Neural progenitor cell (in vitro differentiated cells): ENCODE measurements around the gene VPS37B.

Experiments
- CTCF ChIP-seq: fragments of 200-600 bp; sonication (generic); IDR thresholded peaks from 2 replicates; pipeline ENCODE4 v1.5.1; 2017; ENCODE audit warnings: antibody characterized with exemption, mild to moderate bottlenecking
- EZH2 ChIP-seq: fragments of 200-600 bp; sonication (generic); IDR thresholded peaks from 2 replicates; pipeline ENCODE4 v1.6.1; 2017; ENCODE audit warnings: antibody characterized with exemption, mild to moderate bottlenecking, moderate library complexity
- EZH2phosphoT487 ChIP-seq: fragments of 200-600 bp; sonication (generic); IDR thresholded peaks from 2 replicates; pipeline ENCODE4 v1.6.1; 2017; ENCODE audit warnings: antibody characterized with exemption

GRCh38 chr12:122895320-122895703, 612 bp downstream of the VPS37B start:
- TF ChIP-seq CTCF (no peak), EZH2 (no peak), EZH2phosphoT487 (no peak)
